ENCODE data around the gene BRD9.

BRD9 gene

DNA sequence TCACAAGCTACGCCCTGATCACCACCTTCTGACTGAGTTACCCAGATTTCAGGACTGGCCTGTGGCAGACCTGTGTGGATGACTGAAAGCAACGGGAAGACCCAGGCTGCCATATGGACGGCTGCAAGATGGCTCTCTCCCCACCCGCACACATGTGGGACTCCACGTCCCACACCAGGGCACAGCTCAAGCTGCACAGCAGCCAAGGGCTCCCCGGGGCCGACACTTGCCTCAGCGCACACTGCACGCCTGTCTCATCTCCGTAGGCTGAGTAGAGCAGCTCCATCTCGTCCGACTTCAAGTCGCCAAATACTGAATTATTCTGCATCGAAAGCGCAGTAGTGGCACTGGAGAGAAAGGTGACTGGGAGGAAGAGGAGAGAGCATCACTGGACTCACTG, 14.5 kb downstream of the BRD9 start:
- no peak for DNase-seq

DNA sequence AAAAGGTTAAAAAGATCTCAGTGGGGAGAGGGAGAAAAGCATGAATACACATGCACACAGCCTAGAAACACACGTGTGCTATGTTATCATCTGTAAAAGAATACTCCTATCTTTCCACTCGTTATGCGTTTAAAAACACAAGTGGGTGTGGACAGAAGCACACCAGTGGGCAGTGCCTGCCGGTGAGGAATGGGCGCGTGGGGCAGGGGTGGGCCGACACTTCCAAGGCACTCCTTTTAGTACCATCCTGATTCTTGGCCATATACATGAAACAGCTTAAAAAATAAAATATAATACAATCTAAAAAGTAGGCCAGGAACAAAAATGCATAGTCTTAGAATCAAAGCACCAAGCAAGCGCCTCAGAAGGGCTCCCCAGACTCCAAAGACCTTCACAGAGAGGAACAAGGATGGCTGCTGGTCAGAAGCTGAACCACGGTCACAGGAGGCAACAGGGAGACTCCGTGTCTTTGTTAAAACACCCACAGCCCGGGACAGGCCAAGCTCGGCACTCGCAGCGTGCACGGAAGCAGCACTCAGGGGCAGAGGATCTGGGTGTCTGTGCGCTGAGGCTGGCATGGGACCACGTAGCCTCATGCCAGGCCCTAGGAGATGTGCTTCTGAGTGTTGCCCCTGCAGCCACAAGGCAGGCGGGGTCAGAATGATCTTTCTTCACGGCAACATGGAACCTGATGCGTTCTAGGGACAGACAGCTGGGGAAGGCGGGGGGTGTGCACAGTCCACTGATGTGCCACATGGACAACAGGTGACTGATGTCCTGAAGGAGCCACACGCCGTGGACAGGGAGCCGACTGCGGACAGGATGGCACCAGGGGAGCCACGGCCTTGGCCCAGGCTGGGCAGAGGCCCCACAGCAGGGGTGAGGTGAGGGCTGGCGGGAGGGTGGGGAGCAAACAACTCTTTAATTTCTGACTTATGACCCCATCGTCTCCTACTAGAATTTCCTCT, 15.9 kb downstream of the BRD9 start:
- DNase-seq: no peak

DNA sequence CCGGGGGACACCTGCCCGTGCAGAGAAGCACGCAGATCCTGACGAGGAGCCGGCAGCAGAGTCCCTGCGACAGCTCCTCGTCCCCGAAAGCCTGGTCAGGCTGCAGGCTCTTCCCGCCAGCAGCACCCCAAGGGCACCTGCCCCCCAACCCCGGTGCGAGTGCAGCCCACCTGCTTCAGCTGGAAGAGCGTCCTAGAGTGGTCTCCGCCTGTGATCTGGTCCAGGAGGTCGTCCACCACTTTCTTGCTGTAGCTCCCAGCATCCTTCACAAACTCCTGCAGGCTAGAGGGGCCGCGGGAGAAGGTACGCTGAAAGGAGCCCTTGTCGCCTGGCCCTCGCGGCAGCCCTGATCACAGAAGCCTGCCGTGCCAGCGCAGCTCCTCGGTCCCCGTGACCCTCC, 16.7 kb downstream of the BRD9 start:
- no peak for DNase-seq

DNA sequence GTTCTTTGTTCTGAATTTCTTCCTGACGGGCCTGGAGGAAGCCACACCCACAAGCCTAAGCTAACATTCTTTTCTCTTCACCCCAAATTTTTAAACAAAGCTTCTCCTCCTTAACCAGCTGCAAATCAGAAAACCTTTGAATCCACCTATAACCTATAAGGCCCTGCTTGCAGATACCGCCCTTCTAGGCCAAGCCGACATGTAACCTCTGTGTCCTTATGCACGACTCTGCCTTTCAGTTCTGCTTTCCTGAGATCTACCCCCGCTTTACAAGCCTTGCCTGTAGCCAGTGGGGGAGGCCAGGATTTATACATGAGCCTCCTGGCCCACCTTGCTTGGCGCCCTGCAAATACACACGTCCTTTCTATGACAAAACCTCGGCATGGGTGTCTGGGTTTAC, 19.3 kb downstream of the BRD9 start:
- no peak for DNase-seq

DNA sequence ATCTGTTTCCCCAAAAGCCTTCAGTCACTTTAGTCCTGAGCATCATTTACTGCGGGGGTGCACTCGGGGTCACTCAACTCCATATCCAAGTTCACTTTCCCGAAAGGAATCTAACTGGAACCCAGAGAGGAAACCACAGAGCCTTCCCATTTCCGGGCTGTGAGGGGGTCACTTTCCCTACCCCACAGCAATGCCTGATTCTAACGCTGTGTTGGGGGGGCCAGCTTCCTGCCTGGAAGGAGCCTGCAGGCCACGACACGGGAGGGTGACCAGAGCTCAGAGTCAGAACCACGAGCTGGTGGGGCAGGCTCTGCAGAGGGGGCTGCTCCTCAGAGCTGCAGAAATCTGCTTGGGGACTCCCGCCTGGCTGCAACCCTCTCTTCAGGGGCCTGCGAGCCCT, 20.3 kb downstream of the BRD9 start:
- DNase-seq: no peak

DNA sequence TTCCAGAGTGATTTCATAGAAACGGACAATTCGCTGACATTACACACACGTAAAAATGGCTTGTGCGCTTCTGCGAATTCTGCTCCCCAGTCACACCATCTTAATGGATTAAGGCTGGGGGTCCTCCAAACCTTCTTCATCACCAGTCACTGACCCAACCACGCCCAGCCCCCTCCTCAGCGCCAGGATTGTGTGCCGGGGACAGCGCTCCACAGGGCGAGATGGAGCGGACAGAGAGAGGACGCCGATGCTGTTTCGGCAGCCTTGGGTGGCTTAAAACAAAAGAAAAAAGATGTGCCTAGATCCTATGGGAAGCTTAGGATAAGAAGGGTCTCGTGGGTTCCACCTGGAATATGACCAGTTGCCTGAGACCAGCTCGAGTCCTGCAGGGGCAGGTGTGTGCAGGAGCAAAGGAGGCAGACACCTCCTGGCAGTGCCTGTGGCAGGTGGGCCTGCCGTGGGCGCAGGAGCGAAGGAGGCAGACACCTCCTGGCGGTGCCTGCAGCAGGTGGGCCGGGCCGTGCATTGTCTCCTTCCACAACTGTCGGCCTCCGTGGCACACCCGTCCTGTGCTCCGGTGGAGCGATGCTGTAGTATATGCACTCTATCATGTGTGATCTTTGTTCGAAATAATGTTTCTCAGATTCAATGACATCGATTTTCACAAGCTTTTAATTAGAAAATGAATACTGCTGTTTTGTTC, 20.9 kb downstream of the BRD9 start:
- no peak for DNase-seq

DNA sequence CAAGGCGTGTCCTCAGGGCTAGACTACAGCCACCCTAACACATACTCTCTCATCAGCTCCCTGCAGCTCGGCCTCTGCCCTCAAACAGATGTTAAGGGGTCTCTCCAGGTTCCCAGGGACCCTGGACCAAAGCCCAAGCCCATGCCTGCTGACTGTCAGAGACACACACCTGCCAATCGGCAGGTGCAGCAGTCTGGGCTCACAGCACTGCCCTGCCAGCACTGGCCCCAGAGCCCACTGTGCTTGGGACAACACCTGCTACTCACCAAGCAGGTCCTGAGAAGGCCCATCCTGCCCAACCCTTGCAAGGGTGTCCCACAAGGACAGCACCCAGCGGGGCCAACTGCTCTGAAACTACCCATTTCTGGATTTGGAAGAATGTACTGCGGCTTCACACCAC, 21.6 kb downstream of the BRD9 start:
- no peak for DNase-seq

DNA sequence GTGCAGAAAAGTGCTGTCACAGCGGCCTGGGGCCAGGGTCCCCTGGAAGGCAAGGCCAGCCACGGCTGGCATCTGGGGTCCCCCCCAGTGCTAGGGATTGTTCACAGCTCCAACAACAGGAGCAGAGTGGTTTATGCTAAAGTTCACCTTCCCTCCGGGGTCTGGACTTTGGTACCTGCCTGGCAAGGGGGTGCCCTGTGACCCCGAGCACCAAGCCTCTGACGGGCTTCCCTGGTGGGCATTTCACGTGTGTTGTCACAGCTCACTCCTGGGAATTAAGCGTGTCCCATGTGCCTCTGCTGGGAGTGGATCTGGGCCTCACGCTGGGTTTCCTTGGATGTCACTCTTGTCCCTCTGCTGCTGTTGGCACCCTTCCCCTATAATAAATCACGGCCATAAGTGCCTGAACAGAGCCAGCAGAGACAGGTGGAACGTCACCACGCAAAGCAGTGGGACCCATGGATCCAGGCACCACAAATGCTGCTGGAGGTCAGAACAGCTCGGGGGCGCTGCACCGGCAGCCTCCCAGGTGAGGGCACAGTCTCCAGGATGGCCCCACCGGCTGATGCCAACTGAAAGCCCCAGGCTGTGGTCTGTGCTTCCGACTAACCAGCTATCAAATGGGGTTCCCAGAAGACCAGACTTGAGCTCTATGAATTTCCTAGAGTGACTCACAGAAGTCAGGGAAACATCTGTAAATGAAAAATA, 24.0 kb downstream of the BRD9 start:
- DNase-seq: no peak

DNA sequence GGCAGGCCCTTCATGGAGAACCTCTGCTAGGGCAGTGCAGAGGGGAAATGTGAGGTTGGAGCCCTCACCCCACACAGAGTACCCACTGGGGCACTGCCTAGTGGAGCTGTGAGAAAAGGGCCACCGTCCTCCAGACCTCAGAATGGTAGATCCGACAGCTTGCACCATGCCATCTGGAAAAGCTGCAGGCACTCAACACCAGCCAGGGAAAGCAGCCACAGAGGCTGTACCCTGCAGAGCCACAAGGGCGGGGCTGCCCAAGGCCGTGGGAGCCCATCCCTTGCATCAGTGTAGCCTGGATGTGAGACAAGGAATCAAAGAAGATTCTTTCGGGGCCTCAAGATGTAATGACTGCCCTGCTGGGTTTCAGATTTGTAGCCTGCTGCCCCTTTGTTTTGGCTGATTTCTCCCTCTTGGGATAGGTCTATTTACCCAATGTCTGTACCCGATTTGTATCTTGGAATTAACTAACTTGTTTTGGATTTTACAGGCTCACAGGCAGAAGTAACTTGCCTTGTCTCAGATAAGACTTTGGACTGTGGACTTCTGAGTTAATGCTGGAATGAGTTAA, 25.2 kb downstream of the BRD9 start:
- DNase-seq: no peak

DNA sequence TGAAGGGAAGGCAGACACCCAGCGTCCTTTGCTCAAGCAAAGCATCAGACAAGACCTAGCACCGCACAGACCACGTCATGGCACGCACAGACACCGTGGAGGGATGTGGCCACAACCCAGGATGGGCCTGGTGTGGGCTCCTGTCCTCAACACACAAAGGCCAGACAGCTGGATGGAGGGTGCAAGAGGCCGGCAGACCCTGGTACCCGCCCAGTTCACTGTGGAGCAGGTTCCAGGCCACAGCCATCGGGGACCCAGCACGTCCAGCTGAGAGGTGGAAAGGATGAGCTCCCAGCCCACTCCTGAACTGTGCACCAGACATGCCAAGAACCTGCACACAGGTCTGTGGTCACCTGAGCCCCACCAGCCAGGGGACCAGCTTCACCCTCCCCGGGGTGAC, 26.8 kb downstream of the BRD9 start:
- DNase-seq: no peak

DNA sequence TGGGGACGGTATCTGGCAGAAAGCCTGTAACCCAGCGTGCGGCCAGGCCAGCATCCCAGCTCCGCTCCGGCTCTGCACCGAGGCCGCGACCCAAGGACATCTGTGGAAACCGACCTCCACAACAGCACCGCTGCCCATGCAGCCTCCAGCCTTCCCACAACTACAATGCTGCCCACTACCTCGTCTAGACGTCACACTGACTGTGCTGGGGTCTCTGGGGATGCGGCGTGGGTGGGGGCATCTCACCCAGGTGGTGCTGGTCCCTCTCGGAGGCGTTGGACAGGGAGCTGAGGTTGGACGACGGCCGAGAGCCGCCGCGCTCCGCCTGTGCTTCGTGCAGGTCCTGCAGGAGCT, 27.5 kb downstream of the BRD9 start:
- DNase-seq: no peak

DNA sequence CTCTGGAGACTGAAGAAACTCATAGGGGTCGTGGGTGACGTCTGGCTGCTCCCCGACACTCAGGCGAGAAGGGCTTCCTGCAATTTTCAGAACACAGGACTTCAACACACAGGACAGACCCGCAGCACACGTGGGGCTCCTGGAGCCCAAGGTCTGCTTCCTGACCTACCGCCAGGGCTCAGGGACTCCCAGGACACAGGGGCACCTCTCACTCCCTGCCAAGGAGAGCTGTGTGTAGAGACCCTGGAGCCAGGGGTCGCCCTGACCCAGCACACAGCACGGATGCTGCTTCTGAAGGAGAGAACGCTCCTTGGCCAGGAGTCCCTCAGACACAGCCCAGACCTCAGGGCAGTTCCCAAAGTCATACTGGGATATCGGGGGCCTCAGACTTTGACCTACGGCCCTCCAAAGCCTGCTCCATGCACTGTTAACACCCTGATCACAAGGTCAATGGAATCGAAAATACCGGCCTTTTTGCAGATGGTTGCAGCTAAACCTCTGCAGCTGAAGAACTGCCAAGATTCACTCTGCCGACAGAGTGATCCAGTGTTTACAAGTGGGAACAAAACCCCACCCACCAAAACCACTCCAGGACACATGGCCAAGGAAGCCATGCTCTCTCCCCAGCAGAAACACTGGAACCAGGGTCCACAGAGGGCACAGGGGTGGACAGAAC, 28.0 kb downstream of the BRD9 start:
- DNase-seq: no peak

DNA sequence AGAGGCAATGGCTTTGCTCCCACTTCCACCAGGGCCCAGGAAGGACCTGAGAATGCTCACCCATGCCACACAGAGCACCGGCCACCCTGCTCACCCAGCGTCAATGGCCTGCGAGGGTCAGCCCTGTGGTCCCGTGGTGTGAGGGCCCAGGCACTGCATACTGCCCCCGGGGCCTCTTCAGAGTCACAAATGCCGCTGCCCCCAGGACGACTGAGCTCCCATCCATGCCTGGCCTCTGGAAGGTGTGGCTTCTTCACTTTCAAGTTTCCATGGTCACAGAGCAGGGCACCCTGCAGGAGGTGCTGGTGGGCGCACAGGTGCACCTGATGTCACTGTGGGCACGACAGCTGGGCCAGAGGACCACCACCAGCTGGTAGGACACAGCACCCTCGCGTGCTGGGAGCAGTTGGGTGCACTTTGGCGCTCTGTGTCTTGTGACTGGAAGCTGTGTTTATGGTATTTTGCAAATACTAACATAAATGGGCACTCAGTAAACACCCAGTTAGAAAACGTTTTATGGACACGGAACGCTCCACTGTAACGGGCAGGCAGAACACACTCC, 29.3 kb downstream of the BRD9 start:
- DNase-seq: no peak

DNA sequence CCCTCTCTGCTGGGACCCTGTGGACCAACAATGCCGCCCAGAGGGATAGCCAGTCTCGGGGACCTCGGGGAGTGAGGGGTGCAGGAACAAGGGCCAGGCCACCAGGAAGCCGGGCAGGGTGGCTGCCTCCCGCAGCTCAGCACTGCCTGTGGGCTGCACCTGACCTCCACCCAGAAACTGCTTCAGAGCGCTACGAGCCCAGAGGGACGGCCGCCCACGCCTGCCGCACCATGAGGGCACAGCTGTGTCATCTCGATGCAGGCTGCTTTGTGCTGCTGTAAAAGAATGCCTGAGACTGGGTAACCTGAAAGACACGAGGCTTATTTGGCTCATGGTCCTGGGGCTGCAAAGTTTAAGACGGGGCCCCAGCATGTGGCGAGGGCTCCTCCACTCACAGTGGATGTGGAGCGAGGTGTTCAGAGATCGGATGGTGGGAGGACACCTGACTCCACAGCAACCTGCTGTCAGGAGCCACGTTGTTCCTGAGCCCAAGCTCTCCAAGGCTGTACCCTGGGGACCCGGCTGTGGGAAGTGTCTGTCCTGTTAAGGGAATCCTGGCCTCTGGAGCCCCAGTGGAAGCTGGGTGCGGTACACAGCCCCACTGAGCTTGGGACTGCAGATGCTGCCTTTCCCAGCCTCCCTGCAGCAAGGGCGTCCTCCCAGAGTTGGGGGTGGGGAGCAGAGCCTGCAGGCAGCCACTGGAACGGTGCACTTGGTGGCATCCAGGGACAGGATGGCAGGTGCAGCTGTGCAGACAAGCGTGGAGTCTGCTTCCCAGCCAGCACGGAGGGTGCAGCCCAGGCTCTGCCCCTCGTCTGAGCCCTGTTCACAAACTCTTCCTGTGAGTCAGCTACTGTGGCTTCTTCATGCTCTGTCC, 30.0 kb downstream of the BRD9 start:
- no peak for DNase-seq

DNA sequence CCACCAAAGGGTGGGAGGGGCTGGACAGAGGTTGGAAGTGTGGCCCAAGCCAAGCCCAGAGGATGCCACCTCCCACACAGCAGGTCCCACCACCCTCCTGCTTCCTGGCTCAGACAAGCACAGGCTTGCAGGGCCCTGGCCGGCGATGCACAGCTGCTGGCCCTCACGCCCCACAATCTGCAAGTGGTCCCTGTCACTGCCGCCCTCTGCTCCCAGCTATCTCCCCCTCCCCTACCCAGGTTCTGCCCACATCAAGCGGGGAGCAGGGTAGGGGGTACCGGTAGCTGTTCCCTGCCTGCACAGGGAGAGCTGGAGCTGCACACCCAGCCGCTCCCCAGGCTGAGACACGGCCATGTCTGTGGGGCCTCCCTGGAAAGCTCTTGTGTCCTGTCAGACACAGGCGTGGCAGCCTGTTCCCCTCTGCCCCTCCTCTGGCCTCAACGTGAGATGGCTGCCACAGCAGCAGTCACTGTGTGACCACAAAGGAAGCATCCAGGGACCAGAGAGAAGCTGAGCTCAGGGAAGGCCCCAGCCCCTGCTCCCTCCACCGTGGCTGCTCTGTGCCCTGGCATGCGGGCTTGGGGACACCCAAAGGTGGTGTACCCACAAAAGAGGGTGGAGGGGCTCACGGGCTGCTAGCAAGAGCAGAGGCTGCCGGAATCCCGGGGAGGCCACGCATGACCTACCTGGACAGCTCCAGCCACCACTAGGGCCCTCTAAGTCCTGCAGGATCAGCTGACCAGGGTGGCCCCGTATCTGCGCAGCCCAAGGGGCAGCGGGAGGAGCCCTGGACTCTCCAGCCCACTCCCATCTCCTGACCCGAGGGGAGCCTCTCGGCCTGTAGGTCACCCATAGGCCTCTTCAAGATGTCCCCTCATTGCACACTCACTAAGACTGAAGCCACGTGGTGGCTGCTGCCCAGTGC, 30.9 kb downstream of the BRD9 start:
- DNase-seq: no peak

DNA sequence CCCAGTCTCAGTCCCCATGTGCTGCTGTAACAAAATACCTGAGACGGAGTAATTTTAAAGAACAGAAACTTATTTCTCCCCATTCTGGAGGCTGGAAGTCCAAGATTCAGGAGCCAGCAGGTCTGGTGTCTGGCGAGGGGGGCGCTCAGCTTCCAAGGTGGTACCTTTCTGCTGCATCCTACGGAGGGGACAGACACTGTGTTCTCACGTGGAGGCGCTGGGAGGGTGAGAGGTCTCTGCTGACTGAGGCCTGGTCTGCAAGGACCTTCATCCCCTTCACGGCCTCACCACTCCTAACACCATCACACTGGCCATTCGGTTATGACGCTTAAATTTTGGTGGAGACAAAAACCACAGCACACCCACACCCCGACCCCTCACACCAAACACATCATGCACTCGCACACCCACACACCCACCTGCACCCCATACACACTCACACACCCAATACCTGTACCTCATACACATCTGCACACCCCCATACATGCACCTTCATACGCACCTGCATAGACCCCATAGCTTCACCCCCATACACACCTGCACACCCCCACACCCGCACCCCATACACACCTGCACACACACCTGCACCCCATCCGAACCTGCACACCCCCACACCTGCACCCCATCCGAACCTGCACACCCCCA, 32.0 kb downstream of the BRD9 start:
- DNase-seq: no peak

DNA sequence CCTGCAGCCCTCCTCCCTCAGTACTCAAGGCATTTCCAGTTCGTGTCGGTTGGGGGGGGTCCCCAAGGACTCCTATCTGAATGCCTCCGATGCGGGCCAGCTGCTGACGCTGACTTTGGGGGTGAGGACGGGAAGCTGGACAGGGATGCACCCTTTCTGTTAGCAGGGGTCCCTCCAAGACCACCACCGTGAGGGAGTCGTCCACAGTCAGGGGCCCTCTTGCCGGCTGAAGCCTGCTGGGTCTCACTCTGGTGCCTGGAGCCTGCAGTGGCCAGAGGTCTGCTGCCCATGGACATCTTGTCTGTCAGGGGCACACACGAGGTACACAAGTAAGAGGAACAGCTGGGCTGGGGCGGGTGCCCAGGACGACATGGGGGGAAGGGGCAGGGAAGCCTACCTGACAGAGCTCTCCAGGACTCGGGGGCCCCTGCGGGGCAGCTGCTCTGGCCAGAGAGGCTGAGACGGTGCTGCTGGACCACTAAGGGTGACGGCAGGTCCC, 32.8 kb downstream of the BRD9 start:
- no peak for DNase-seq

DNA sequence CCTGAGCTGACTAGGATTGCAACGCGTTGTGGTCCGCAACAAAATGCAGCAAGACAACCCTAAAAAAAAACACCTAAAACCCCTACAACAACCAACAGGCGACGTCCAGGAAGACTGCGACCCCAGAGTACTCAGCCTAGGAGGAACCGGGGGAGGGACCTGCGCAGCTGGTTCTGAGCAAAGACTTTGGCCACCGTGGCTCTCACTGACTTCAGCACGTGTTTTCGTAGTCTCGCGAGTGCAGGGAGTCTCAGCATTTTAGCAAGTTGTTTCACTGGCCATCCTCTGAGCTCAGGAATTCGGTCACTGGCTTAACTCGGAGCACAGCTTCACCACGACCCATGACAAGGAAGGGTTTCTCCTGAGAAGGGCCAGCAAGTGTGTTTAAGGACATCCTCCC, 33.2 kb downstream of the BRD9 start:
- DNase-seq: no peak

DNA sequence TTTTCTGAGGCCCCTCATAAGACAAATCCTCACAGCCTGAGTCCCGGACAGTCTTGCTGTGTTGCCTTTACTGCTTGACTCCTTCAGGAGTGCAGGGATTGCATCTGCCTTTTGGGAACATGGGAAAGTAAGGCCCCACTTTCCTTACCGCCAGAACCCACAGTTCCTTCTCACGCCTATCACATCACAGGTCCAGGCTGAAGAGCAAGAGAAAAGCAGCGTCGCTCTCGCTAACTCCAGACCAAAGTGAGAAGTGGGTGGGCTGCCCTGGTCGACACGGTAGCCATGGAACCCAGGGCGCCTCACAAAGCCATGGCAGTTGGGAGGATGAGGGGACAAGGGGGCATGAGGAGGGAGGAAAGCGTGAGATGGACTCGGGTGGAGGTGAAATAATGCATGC, 33.9 kb downstream of the BRD9 start:
- DNase-seq: no peak
